HG02885 (cell line): Measurements from ENCODE around the gene ANTXR2.
A peak's percentile ranks its signal among the peaks of the same experiment; 100 is the strongest.
"Not testable (repeated sequence)": the region's sequence is repeated elsewhere in the genome, so short reads cannot be mapped to it uniquely, and the experiment has no call there.

Experiments used
- ATAC-seq: cut with Tn5 transposase; IDR thresholded peaks from one replicate; pipeline ENCODE4 v1.9.1; 2021; ENCODE audit warnings: mild to moderate bottlenecking; ENCODE audit not compliant: unreplicated experiment, poor library complexity

Gene ANTXR2

DNA sequence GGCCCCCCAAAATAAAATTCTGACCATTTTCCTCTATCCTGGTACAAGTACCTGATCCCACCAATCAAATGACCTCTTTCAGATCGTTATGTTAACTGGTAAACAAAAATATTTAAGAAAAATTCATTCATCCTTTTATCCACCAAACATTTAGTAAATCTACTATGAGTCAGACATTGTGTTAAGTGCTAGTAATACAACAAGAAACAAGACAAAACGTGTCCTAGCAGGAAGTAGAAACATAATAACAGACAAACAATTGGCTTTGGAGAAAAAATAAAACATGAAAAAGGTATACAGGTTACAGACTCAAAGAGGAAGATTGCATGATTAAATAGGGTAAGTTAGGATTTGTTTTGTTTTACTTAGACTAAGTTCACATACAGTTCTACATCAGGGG is 43.7 kb downstream of the ANTXR2 start:
- no peak for ATAC-seq

DNA sequence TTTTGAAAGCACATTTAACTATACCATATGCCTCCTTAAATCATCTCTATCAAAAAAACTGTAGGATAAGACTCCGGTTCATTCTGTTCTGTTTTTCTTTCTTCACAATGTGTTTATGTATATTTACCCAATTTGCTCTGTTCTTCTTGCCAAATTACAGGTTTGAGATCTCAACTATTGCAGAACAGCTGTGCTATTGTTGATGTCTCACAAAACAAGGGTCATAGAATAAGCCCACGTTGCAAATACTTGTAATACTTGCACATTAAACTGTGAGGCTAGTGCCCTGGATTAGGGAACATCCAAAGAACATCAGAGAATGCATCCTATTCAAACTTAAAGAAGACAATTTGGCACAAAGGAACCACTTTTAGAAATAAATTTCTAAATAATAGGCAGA is 45.4 kb downstream of the ANTXR2 start:
- ATAC-seq: no peak

DNA sequence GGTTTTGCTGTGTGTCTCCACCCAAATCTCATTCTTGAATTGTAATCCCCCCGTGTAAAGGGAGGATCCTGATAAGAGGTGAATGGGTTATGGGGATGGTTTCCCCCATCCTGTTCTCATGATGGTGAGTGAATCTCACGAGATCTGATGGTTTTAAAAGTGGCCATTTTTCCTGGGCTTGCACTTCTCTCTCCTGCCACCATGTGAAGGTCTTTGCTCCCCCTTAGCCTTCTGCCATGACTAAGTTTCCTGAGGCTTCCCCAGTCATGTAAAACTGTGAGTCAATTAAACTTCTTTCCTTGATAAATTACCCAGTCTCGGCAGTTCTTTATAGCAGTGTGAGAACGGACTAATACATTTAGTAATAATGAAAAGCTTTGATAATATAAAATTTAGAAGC is 46.9 kb downstream of the ANTXR2 start:
- ATAC-seq: no peak

DNA sequence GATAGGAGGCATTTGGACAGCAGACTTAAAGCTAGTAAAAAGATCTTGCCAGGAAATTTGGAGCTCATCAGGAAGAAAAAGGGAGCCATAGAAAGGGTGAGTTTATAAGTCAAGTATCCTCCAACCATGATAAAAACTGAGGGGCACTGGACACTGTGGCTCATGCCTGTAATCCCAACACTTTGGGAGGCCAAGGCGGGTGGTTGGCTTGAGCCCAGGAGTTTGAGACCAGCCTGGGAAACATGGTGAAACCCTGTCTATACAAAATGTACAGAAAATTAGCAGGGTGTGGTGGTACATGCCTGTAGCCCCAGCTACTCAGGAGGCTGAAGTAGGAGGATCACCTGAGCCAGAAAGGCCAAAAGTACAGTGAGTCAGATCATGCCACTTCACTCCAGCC is 48.7 kb downstream of the ANTXR2 start:
- no peak for ATAC-seq

DNA sequence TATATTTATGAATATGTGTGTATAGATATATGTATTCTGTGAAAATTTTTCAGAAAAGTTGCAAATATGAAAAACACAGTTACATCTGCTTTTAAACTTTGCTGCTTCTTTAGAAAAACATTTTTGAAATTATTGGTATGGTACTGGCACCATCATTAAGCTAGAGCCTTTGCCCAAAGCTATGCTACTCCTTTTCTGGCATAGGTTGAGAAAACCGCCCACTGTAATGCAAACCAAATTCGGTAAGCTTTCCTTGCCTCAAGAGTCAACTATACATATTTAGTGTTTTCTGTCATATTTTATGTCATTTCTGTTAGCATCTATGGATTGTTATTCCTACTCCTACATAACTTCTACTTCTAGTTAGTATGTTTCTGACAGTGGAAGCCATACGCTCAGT is 50.7 kb downstream of the ANTXR2 start:
- no peak for ATAC-seq

DNA sequence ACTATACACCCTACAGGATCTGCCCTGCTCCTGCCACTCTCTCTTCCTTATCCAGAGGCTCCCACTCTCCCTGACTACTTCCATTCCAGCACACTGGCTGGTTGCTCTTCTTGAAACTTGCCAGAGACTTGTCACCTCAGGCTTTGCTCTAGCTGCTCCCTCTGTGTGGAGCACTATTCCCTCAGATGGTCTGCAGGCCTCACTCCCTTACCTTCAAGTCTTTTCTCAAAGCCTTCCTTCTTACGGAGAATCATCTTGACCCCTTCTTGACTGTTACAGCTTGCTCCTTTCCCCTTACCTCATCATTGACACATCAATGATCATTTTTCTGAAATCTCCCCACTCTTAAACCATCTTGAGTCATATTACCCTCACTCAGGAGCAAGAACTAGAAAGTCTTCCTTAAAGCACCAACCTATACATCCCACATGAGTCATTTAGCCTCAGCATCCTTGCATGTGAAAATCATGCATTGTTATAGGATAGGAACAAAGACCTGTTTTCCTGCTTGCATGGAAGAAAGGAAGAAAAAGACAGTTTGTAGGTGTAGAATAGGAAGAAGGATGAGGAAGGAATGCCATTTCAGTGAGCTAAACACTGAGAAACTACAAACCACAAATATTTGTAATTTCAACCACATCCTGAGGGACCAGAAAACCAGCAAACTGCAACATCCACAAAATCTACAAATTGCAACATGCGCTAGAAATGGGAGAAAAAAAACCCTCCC is 55.7 kb downstream of the ANTXR2 start:
- peak; percentile 75 for ATAC-seq

DNA sequence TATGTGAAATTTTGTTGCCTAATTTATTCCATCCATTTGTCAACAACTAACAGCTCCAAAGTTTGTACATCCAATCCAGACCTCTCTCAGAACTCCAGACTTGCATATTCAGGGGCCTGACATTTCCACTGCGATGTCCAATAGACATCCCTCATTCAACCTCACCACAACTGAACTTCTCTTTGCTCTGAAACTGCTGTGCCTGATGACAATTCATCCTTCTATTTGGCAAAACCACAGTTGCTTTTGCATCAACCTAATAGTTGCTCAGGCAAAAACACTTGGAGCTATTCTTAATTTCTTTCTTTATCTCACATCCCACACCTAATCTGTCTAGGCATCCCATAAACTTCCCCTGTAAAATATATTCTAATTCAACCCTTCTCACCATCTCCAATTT is 56.5 kb downstream of the ANTXR2 start:
- no peak for ATAC-seq

DNA sequence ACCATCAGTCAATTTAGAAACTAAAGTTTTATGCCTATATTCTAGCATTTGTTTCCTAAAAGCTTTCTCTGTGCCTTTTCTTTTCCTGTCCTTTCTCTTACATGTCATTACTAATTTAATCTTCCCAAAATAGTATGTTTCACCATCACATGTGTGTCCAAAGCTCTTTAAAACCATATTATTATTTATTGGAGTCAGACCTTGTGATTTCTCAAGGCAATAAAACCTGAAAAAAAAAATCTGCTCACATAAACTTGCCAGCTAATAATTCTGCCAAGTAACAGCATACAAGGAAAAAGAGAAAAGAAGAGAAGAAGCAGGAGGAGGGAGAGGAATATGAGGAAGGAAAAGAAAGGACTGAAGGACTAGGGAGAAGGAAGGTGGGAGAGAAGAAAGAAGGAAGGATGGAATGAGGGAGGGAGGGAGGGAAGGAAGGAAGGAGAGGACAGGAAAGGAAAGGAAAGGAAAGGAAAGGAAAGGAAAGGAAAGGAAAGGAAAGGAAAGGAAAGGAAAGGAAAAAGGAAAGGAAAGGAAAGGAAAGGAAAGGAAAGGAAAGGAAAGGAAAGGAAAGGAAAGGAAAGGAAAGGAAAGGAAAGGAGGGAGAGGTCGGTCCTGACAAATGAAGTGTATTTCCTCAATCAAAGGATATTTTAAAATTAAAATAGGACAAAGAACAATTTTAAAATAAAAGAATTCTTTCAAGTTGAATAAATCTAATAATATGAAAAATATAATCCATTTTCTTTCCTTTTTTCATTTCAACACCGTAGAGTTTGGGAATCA is 57.4 kb downstream of the ANTXR2 start:
- no peak for ATAC-seq

DNA sequence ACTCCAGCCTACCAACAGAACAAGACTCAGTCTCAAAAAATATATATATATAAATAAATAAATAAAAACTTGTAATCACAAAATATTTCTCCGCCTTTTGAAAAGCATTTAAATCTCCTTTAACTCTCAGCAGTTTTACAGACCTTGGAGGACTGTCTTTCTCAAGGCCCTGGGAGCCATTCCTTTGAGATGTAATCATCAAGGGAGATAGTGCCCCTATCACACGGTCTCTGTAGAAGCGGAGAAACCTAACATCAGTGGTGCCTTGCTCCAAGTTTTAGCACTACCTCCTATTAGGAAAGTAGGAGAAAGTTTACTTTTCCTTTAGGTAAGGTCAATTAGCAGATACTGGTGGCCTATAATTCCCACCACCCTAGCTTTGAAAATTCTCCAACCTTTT is 58.5 kb downstream of the ANTXR2 start:
- no peak for ATAC-seq

DNA sequence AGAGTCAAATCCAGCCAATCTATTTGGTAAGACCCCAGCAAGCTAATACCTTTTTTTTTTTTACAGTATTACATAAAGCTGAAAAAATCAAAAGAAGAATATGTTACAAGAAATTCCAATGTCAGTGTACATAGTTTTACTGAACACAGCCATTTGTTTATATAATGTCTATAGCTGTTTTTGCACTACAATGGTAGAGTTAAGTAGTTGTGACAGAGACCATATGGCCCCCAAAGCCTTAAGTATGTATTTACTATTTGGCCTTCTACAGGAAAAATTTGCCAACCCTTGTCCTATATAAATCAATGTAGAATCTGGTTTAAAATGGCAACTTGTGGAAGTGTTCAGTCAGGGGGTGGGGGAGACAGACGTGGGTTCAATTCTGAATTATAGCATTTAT is 60.7 kb downstream of the ANTXR2 start:
- ATAC-seq: no peak

DNA sequence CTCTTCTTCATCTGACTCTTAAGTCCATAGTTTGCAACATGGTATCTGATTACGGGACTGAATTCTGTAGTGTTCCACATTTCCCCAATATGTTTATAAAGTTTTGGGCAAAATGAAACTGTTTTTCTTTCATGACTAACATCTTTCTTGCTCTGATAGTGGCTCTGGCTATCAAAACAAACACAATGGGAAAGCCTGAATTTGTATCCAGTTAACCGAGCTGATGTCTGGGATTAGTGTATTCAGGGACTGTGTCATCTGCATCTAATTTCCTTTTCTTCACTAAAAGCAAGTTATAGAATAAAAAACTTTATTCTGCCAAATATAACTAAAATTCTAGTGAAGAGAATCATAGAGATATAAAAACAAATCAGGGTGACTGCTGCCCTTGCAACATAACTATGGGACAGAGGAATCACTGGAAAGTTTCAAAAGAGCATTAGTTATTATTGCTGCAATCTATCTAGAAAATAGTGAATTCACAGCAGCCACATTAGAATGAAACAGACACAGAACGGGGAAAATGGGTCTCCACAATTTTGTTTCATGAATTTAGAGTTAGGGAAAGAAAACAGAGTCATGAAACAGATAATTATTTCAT is 61.3 kb downstream of the ANTXR2 start:
- ATAC-seq: no peak

DNA sequence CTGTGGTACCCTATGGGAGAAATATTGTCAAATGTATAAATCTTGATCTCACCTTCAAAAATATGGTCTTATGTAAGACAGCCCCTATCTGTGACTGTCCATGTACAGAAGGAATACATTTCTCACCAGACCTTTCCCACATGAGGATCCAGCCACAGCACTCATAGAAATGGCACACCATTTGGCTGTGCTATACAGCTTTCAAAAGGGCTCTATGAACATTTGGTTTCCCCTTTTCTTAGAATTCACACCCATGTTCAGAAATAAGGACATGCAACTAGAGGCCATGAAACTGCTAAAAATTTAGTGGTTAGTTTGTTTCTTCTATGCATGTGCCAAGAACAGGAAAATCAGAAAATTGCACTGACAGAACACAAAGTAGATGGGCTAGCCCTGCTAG is 62.7 kb downstream of the ANTXR2 start:
- no peak for ATAC-seq

DNA sequence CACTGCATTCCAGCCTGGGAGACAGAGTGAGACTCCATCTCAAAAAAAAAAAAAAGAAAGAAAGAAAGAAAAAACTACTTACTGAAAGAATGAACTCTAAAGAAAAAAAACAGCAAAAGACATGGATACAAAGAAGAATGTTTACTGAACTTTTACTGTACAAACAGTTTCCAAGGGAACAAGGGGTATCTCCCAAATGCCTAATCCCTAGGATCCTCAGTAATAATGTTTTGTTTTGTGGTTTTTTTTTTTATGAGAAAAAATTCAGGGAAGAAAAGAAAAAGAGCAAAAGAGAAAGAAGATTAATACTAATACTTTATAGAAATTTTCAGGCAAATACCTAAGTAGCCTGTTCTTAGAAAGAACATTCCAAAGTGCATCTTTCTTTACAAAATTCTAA is 63.2 kb downstream of the ANTXR2 start:
- no peak for ATAC-seq

DNA sequence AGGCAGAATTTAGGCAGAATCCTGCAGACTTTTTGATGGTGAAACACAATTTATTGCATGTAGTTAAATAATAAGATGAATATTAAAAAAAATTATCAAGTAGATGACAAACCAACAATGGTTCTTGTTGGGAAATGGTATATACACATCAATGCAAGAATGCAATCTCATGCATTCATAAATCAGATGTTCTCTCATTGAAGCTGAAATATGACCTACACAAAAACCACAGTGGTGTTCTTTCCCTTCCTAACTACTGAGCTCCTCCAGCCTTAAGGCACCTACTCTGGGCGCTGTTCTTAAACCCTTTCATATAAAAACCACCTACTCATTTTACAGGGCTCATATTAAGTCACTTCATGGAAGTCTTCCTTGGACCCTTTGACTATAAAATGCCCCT is 64.1 kb downstream of the ANTXR2 start:
- no peak for ATAC-seq

DNA sequence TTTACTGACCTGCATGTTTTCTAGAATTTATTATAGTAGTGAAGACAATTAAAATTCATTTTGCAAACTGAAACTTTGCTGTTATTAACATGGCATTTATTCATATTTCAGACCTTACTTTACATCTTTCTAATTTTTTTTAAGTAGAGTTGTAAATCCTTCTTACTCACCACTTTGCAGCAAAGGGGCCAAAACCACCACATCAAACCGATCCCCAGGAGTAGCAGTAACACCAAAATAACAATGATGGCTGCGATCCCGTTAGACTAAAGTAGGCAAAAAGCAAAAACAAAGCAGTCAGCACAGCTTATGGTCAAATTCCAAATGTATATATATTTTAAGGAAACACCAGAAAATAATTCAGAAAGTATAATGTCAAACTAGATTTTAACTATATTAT is 64.7 kb downstream of the ANTXR2 start:
- ATAC-seq: no peak

DNA sequence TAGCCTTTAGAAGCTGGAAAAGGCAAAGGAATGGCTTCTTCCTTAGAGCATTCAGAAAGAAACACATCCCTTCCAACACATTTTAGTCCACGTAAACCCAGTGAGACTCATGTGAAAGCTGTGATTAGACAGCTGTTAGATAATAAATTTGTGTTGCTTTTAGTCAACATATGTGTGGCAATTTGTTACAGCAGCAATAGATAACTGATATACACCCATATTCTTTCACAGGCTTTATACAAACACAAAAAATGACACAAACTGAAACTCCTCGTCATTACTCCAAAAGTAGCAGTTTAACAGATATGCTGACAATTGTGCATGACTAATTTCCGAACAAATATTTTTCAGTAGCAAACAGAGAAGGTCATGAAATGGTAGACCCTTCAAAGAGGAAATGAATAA is 65.3 kb downstream of the ANTXR2 start:
- peak; percentile 91 for ATAC-seq

DNA sequence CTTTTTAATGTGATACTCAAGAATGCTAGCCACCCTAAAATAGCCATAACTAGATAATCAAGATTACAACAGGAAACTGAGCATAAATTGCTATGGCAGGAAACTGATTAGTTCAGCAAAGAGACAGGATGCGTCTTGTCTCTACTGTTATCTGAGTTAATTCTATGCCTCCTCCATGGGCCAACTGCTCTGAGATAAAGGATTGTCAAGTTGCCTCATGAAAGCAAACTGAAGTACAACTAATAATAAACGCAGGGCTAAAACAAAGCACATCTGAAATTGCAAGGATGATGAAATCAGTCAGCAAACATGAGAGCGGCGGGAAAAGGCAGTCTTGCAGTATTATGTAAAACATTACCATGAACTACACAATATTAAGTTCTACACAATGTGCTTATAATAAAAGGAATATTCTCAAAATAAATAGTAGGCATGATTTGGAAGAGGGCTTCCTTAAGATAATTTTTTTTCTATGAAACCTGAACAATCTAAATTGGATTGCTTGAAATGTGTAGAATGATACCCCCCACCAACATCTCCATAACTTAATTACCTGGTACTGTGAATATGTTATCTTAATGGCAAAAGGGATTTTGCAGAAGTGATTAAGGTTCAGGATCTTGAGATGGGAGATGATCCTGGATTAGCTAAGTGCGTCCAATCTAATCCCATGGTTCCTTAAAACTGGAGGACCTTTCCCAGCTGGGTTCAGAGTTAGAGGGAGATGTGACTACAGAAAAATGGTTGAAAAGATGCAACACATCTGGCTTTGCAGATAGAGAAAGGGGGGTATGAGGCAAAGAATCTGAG is 65.9 kb downstream of the ANTXR2 start:
- no peak for ATAC-seq

DNA sequence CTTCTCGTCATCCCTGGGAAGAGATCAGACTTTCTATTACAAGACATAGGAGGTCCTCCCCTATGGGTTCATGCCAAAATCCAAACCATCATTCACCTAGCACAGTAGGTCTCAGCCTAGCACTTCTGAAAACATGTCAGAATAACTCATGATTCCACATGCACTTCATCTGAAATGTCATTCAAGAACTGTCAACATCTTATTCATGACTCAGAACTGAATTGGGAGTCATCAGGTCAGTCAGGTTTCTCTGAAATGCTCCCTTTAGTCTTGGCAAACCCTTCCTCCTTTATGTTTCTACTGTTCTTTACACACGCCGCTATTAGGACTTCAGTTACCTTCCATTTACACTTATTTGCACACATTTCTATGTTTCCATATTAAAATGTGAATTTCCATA is 67.2 kb downstream of the ANTXR2 start:
- ATAC-seq: no peak

DNA sequence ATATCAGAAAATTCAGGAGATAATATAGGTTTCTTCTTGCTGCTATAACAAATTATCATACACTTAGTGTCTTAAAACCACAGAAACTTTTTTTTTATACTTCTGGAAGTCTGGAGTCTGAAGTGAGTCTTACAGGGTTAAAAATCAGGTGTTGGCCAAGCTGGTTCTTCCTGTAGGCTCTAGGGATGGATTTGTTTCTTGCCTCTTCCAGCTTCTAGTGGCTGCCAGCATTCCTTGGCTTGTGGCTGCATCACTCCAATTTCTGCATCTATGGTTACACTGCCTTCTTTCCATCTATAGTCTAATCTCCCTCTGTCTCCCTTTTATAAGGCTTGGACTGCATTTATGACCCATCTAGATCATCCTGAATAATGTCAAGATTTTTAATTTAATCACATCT is 68.7 kb downstream of the ANTXR2 start:
- ATAC-seq: no peak

DNA sequence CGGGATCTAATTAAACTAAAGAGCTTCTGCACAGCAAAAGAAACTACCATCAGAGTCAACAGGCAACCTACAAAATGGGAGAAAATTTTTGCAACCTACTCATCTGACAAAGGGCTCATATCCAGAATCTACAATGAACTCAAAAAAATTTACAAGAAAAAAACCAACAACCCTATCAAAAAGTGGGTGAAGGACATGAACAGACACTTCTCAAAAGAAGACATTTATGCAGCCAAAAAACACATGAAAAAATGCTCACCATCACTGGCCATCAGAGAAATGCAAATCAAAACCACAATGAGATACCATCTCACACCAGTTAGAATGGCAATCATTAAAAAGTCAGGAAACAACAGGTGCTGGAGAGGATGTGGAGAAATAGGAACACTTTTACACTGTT is 70.5 kb downstream of the ANTXR2 start:
- not testable (repeated sequence) for ATAC-seq

DNA sequence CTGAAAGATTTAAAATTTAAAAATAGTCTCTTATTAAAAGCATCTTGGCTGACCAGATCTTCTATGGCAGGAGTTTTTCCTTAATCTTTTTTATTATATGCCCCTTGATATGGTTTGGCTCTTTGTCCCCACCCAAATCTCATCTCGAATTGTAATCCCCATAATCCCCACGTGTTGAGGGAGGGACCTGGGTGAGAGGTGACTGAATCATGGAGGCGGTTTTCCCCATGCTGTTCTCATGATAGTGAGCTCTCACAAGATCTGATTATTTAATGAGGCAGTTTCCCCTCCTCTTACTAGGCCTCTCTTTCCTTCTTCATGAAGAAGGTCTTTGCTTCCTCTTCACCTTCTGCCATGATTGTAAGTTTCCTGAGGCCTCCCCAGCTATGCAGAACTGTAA is 74.0 kb downstream of the ANTXR2 start:
- not testable (repeated sequence) for ATAC-seq
